NCI-H1436 (cell line): ENCODE measurements around the gene ITIH1.
"Not testable (repeated sequence)": the region's sequence is repeated elsewhere in the genome, so short reads cannot be mapped to it uniquely, and the experiment has no call there.

Experiments
- DNase-seq: peaks from one replicate; lab custom pipeline; 2025; lab: John Stamatoyannopoulos, UW

ITIH1 gene

GRCh38 chr3:52774066-52774713 is 3.2 kb upstream of the ITIH1 start:
- no peak for DNase-seq

- DNase-seq: no peak
These were observed 2.2 kb upstream of the ITIH1 start for GRCh38 chr3:52774901-52775864.

GRCh38 chr3:52775877-52776276 is 1.5 kb upstream of the ITIH1 start:
- no peak for DNase-seq

GRCh38 chr3:52776486-52776885 is 913 bp upstream of the ITIH1 start:
- DNase-seq: not testable (repeated sequence)

GRCh38 chr3:52777959-52778805 is 783 bp downstream of the ITIH1 start:
- DNase-seq: no peak

- DNase-seq: no peak
These were observed 1.8 kb downstream of the ITIH1 start for GRCh38 chr3:52779011-52779836.

GRCh38 chr3:52779837-52780585 is 2.6 kb downstream of the ITIH1 start:
- no peak for DNase-seq

- DNase-seq: no peak
These were observed 4.3 kb downstream of the ITIH1 start for GRCh38 chr3:52781741-52782140.

- no peak for DNase-seq
These were observed 5.2 kb downstream of the ITIH1 start for GRCh38 chr3:52782412-52783210.

GRCh38 chr3:52783211-52783555 is 5.8 kb downstream of the ITIH1 start:
- DNase-seq: no peak

- DNase-seq: no peak
These were observed 6.7 kb downstream of the ITIH1 start for GRCh38 chr3:52784021-52784621.

- no peak for DNase-seq
These were observed 7.7 kb downstream of the ITIH1 start for GRCh38 chr3:52784931-52785590.

- no peak for DNase-seq
These were observed 9.2 kb downstream of the ITIH1 start for GRCh38 chr3:52786330-52787215.

- no peak for DNase-seq
These were observed 9.8 kb downstream of the ITIH1 start for GRCh38 chr3:52787246-52787645.

GRCh38 chr3:52787672-52788625 is 10.6 kb downstream of the ITIH1 start:
- DNase-seq: no peak

GRCh38 chr3:52788890-52789745 is 11.7 kb downstream of the ITIH1 start:
- DNase-seq: no peak
